H54 (cell line): Measurements from ENCODE around the gene RPS16.

Source experiments
- DNase-seq: peaks from one replicate; pipeline ENCODE4 v3.0.0; 2011; ENCODE audit warnings: low spot score, mixed read lengths; ENCODE audit not compliant: insufficient read length
- FAIRE-seq: peaks from 3 replicates; lab custom pipeline; 2011; peaks lifted over from hg19 to GRCh38; lab: Jason Lieb, UNC
- POLR2A ChIP-seq: IDR thresholded peaks from 2 replicates; pipeline ENCODE4 v1.6.1; 2011; ENCODE audit warnings: low read depth, mild to moderate bottlenecking, low read length

RPS16 gene

DNA sequence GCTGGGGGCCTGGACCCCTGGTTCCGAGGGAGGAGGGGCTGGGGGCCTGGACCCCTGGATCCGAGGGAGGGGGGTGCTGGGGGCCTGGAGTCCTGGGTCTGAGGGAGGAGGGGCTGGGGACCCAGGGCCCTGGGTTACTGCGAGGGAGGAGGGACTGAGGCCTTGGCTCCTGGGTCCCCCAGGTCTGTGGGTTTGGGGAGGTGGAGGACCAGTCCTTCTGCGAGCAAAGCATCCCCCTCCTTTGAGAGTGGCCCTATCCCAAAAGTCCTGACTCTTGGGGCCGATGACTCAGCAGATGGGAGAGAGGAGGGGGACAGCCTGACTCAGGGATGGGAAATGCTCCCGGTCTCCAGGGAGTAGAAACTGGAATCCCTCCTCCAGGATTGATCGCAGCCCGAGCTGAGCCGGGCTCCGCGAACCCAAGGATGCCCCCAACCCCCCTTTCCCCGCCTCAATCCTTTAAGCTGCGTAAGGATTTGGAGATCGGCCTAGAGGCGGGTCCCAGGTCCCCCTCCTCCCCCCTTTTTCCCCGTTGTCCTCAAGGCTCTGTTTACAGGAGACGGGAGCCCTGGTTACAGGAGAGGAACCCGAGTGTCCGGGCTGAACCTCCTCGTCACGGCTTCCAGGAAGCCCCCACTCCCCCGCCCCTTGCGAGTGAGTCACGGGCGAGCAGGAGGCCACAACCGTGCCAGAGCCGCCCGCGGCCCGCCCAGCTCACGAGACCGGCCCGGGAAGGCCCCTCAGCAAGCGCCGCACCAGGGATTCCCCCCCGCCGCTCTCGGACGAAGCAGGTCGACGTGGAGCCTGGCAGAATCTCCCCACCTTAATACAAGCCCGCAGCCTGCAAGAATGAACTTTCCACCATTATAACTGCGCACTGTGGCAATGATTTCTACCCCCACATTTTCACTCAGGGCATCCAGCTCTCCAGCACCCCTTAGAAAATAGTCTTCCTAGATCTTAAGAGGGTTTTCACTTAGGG, 32.1 kb downstream of the RPS16 start:
- FAIRE-seq (no peak), DNase-seq (peak; percentile 92)
- TF ChIP-seq POLR2A, result 0 out of 2 replicates have a peak, but pooled peaks have one; percentile 2

DNA sequence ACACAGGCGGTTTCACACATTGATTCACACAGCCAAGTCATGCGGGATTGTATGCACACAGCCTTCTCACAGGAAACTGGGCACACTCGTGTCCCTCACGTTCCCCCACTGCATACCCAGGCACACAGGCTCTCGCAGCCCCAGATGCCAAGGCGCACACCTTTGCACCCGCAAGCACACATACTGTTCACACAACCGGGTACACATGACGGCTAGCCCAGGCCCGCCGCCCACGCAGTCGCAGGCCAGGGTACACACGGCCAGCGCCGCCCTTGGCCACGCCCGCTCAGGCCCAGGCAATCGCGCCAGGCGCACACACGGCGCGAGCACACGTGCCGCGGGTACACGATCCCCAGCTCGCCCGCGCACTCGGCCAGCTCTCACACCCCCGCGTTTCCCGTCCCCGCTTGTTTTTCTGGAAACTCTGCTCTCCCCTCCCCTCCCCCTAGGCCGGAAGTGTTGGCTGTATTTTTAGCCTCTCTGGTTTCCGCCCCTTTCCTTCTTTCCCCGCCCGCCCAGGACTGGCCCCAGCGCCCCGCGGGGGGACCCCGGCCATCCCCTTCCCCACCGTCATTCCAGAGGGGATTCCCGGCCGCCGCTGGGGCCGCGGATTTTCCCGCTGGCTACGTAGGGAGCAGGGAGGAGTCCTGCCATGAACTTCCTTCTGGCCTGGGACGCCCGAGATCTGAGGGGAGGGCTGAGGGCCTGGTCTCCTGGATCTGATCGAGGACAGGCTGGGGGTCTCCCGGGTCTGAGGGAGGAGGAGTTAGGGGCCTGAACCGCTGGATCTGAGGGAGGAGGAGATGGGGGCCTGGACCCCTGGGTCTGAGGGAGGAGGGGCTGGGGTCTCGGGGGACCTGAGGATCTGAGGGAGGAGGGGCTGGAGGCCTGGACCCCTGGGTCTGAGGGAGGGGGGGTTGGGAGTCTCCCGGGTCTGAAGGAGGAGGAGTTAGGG, 33.1 kb downstream of the RPS16 start:
- TF ChIP-seq POLR2A, result peak; percentile 33
- no peak for FAIRE-seq
- DNase-seq, result peak; percentile 72

DNA sequence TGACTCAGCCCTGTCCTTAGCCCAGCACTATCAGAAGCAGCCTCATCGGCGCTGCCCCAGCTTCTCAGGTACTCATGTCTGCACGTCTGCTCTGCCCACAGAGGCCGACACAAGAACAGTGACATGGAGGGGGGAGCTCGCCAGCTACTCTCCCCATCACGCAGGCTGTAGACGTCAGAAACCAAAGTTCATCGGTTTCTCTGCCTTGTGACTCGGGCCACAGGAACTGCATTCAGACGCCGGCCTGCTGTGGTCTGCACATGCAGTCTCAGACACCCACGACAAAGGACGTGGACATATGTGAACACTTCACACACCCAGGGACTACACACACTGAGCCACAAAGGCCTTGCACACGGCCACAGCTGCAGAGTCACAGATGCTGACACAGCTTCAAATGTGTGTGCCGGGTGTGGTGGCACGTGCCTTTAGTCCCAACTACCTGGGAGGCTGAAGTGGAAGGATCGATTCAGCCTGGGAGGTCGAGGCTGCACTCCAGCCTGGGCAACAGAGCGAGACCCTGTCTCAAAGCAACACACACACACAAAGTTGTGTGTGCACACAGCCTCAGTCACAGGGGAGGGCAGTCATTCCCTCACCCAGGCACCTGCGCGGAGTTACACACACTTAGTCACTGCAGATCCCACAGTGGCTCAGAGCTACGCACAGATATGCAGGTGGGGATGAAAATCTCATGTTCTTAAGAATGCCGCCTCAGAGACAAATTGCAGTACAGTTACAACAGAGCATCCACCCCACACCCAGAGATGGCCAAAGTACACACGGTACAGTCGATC, 34.0 kb downstream of the RPS16 start:
- no peak for FAIRE-seq
- TF ChIP-seq POLR2A, result no peak
- no peak for DNase-seq

DNA sequence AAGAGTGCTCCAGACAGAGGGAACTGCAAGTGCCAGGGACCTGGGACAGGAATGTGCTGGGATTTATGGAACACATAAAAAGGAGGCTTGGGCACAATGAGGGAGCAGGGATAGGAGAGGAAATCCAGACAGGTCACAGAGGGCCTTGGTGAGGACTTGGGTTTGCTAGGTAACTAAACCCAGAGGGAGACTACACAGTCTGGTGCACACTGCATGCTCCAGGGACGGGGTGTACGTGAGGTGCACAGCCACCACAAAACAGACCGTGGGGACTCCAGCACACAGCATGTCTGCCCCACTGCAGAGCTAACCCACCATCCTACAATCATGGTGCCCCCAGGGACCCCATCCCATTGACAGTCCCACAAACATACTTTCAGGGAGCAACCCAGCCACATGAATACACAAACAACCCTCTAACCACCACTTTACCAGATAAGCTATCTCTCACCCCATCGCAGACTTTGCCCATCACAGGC, 34.6 kb downstream of the RPS16 start:
- no peak for TF ChIP-seq POLR2A
- no peak for FAIRE-seq
- DNase-seq, result no peak

DNA sequence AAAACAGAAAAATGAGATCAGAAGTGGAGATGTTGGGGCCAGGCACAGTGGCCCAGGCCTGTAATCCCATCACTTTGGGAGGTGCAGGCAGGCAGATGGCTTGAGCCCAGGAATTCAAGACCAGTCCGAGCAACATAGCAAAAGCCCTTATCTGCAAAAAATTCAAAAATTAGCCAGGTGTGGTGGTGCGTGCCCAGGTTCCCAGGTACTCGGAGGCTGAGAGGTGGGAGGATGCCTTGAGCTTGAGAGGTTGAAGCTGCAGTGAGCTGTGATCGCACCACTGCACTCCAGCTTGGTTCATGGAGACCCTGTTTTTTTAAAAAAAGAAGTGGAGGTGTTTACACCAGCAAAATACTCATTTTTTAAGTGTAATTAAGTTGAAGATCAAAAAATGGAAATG, 35.7 kb downstream of the RPS16 start:
- FAIRE-seq (no peak), DNase-seq (no peak)
- no peak for TF ChIP-seq POLR2A

DNA sequence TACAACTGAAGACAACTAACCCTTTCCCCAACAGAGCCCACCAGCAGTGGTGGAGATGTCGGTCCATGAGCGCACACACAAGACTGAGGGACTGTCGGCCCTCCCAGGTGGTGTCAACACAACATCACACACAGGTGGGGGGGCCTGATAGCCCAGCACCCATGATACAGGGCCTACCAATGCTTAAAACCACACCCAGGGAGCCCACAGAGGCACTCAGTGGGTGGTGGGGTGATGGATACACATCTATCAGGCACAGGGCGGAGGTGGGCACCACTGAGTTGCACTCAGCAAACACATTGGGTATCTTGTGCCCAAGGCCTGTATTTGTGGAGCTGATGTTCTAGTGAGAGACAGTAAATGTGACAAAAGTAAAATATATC, 36.1 kb downstream of the RPS16 start:
- no peak for FAIRE-seq
- no peak for DNase-seq
- TF ChIP-seq POLR2A, result no peak

DNA sequence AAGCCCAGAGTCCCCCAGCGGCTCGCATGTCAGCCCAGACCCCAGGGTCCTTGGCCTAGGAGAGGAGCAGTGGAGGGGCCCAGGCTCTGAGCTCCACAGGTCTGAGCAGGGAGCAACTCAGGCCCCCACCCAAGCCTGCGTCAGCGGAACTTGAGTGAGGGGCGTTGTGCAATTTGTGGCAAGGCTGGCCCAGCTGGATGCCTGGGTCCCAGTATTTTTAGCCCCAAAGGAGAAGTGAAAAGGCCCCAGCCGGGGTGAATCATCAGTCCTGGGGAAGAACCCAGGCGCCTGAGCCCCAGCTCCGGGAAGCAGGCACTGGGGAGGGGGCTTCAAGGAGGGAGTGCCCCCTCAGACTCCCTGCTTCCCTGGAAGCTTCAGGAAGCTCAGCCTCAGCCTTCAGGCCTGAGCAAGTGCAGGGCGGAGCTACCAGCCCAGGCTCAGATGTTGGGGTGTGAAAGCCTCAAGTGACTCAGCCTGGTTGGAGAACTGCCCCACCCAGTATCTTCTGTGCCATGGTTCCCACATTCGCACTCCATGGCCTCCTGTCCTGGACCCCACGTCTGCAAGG, 37.4 kb downstream of the RPS16 start:
- FAIRE-seq (peak; percentile 27), DNase-seq (peak; percentile 80)
- TF ChIP-seq POLR2A, result no peak; the same call in 1 of the 2 replicates

DNA sequence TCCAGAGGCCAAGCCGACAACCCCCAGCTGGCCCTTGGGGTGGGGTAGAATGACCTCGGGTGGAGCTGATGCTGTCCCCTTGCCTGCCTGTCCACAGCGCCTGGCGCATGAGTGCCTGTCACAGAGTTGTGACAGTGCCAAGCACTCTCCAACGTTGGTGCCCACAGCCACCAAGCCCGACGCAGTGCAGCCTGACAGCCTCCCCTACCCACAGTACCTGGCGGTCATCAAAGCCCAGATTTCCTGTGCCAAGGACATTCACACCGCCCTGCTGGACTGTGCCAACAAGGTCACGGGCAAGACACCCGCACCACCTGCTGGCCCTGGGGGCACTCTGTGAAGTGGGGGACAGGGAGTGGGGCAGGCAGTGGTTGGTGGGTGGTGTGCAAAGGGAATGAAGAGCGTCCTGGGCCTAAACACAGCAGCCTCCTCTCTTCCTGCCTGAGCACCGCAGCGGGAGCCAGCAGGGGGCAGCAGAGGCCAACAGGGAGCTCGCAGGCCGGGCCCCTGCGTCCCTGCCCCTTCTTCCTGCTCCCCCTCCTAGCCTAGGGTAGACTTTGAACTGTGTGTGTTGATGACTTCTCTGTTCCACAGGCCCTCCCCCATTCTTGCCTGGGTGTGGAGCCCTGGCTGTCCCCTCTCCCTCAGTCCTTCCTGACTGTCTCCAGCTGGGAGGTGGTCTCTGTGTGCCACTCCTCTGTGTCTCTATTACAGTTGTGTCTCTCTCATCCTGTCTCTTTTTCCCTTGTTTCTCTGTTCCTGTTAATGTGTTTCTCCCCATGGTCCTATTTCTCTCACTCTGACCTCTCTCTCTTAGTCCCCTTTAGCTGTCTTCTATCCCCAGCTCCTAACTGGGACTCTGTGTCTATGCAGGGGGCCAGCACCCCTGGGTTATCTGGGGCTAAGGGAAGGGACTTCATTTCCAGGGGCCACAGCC, 38.1 kb downstream of the RPS16 start:
- TF ChIP-seq POLR2A, result no peak
- DNase-seq, result peak; percentile 92
- FAIRE-seq, result no peak

DNA sequence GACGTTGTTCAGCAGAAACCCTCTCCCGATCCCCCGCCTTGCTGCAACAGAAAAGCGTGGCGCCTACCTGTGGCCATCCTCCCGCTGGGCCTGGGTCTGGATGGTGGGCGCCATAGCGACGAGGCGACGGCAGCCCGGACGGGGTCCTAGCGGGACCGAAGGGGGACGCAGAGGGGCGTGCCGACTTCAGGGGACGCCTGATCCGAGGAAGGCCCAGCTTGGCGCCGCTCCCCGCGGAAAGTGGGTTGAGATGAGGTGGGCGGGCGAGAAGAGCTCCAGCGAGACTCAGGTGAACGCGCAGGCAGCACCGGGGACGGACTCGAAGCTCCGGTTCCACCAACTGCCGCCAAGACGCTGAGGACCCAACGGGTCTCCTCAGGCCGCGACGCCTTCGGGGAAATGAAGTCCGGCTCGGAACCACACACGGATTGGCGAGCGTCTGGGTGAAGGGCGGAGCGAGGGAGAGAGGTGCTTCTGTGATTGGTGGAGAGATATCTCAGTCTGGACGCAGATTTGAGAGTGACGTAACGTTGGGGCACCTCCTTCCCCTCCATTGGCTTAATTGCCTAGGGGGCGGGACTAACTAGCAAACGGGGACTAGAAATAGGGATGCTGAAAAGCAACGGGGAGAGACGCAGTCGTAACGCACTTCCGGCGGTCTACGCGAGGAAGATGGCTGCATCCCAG, 44.9 kb downstream of the RPS16 start, which contains the start of the genes MED29 and PAF1:
MED29 (plus strand) TSS at position 628 of the 687 bp plus-strand sequence; CDS start at position 673, 45 bp downstream.
PAF1 (minus strand) TSS at position 356 of the 687 bp plus-strand sequence; CDS start at position 114, 242 bp downstream.
- peak; percentile 97 for FAIRE-seq
- TF ChIP-seq POLR2A, result peak; percentile 96
- peak; percentile 99 for DNase-seq

DNA sequence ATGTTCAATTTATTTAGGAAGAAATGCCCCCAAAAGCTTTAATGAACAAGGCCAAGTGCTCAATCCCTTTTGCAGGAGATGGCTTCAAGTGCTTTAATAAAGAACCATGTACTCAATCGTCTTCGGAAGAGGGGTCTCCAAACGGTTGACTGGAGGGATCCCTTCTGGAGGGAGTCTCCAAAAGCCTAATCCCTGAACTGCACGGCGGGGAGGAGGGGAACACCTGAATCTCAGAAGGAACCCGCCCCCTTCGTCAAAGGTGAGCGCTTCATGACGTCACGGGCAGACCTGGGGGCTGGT, 45.3 kb downstream of the RPS16 start:
- no peak for DNase-seq
- TF ChIP-seq POLR2A, result no peak
- FAIRE-seq, result no peak

DNA sequence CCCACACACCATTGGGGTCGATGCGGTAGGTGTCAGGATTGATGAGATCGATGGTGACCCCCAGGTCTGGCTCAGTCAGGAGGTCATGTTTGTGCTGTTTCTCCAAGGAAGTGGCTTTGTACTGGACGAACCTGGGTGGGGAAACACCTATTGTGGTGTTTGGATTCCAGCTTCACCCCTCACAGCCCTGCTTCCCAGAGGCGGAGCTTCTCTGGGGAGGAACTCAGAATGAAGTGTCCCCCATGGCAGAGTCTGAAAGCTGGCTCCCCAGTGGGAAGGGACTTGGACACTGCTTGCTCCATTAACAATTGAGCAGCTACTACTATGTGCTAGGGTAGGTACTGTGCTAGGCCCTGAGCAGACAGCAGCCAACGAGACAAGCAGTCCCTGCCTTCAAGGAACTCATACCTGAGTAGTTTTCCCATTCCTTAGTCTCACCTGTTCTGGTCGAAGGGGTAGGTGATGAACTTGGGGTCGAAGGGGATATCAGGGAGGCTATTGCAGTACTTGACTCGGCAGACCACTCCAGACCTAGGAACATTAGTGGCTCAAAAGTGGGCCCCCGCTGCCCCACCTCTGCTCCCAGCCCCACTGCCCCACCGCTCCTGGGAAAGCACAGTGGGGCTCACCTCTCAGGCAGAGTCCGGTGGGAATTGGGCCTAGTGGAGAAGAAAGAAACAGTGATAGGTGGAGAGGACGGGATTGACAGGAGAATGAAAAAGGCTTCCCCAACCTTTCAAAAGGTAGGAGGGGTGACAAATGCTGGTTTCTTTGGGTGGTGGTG, 45.9 kb downstream of the RPS16 start:
- no peak for TF ChIP-seq POLR2A
- FAIRE-seq (no peak), DNase-seq (no peak)
